ENCODE data around the gene SATB1.

The SATB1 gene

GRCh38 chr3:18372786-18373405 is 52.2 kb downstream of the SATB1 start:
- Histone ChIP-seq H3K27me3 (ENCODE audit: low read depth, low read length) (no peaks in the 10 kb centered on the region), H3K36me3 (ENCODE audit: control insufficient read depth in 1 of 2, insufficient read depth in 2 of 2, low read length in 2 of 2) (peaks cover 4 to 13% of the 10 kb centered on the region in 2 donors), H3K27ac (ENCODE audit: low read length) (no peak overlapping the region), H3K4me3 (ENCODE audit: low read depth in 1 of 2, low read length in 2 of 2) (no peak overlapping the region), H3K4me1 (ENCODE audit: control insufficient read depth in 1 of 2, insufficient read depth in 2 of 2, low read length in 2 of 2) (no peaks in the 10 kb centered on the region), H3K9me3 (ENCODE audit: control insufficient read depth in 1 of 2, low read length in 2 of 2) (no peaks in the 10 kb centered on the region)

- H3K9me3 ChIP-seq (ENCODE audit: control insufficient read depth in 1 of 2, low read length in 2 of 2): no peaks in the 10 kb centered on the region
- H3K4me3 ChIP-seq (ENCODE audit: low read depth in 1 of 2, low read length in 2 of 2): no peak overlapping the region
- H3K4me1 ChIP-seq (ENCODE audit: control insufficient read depth in 1 of 2, insufficient read depth in 2 of 2, low read length in 2 of 2): no peaks in the 10 kb centered on the region
- H3K36me3 ChIP-seq (ENCODE audit: control insufficient read depth in 1 of 2, insufficient read depth in 2 of 2, low read length in 2 of 2): peaks cover 10 to 18% of the 10 kb centered on the region in 2 donors
- no peak overlapping the region for H3K27ac ChIP-seq (ENCODE audit: low read length)
- H3K27me3 ChIP-seq (ENCODE audit: low read depth, low read length): no peaks in the 10 kb centered on the region
These were observed 54.5 kb downstream of the SATB1 start for GRCh38 chr3:18370672-18371071.

GRCh38 chr3:18369551-18370185 is 55.5 kb downstream of the SATB1 start:
- H3K27ac ChIP-seq (ENCODE audit: low read length): no peak overlapping the region
- no peak overlapping the region for H3K4me3 ChIP-seq (ENCODE audit: low read depth in 1 of 2, low read length in 2 of 2)
- no peaks in the 10 kb centered on the region for H3K9me3 ChIP-seq (ENCODE audit: control insufficient read depth in 1 of 2, low read length in 2 of 2)
- H3K27me3 ChIP-seq (ENCODE audit: low read depth, low read length): no peaks in the 10 kb centered on the region
- peaks cover 10 to 14% of the 10 kb centered on the region in 2 donors for H3K36me3 ChIP-seq (ENCODE audit: control insufficient read depth in 1 of 2, insufficient read depth in 2 of 2, low read length in 2 of 2)
- H3K4me1 ChIP-seq (ENCODE audit: control insufficient read depth in 1 of 2, insufficient read depth in 2 of 2, low read length in 2 of 2): no peaks in the 10 kb centered on the region

GRCh38 chr3:18366258-18366657 is 58.9 kb downstream of the SATB1 start:
- no peaks in the 10 kb centered on the region for H3K27me3 ChIP-seq (ENCODE audit: low read depth, low read length)
- H3K4me1 ChIP-seq (ENCODE audit: control insufficient read depth in 1 of 2, insufficient read depth in 2 of 2, low read length in 2 of 2): no peaks in the 10 kb centered on the region
- H3K9me3 ChIP-seq (ENCODE audit: control insufficient read depth in 1 of 2, low read length in 2 of 2): no peaks in the 10 kb centered on the region
- H3K27ac ChIP-seq (ENCODE audit: low read length): no peak overlapping the region
- H3K4me3 ChIP-seq (ENCODE audit: low read depth in 1 of 2, low read length in 2 of 2): no peak overlapping the region
- peaks cover 5 to 10% of the 10 kb centered on the region in 2 donors for H3K36me3 ChIP-seq (ENCODE audit: control insufficient read depth in 1 of 2, insufficient read depth in 2 of 2, low read length in 2 of 2)

- H3K4me1 ChIP-seq (ENCODE audit: control insufficient read depth in 1 of 2, insufficient read depth in 2 of 2, low read length in 2 of 2): no peaks in the 10 kb centered on the region
- no peak overlapping the region for H3K4me3 ChIP-seq (ENCODE audit: low read depth in 1 of 2, low read length in 2 of 2)
- H3K9me3 ChIP-seq (ENCODE audit: control insufficient read depth in 1 of 2, low read length in 2 of 2): no peaks in the 10 kb centered on the region
- no peak overlapping the region for H3K27ac ChIP-seq (ENCODE audit: low read length)
- H3K36me3 ChIP-seq (ENCODE audit: control insufficient read depth in 1 of 2, insufficient read depth in 2 of 2, low read length in 2 of 2): peaks cover 5 to 10% of the 10 kb centered on the region in 2 donors
- no peaks in the 10 kb centered on the region for H3K27me3 ChIP-seq (ENCODE audit: low read depth, low read length)
These were observed 61.8 kb downstream of the SATB1 start for GRCh38 chr3:18363338-18363737.

- Histone ChIP-seq H3K36me3 (ENCODE audit: control insufficient read depth in 1 of 2, insufficient read depth in 2 of 2, low read length in 2 of 2) (no peaks in the 10 kb centered on the region), H3K4me1 (ENCODE audit: control insufficient read depth in 1 of 2, insufficient read depth in 2 of 2, low read length in 2 of 2) (peaks cover 0 to 5% of the 10 kb centered on the region in 2 donors), H3K27me3 (ENCODE audit: low read depth, low read length) (no peaks in the 10 kb centered on the region), H3K9me3 (ENCODE audit: control insufficient read depth in 1 of 2, low read length in 2 of 2) (no peaks in the 10 kb centered on the region), H3K4me3 (ENCODE audit: low read depth in 1 of 2, low read length in 2 of 2) (no peak overlapping the region), H3K27ac (ENCODE audit: low read length) (no peak overlapping the region)
These were observed 67.4 kb downstream of the SATB1 start for GRCh38 chr3:18357747-18358146.

GRCh38 chr3:18355832-18356231 is 69.3 kb downstream of the SATB1 start:
- Histone ChIP-seq H3K4me1 (ENCODE audit: control insufficient read depth in 1 of 2, insufficient read depth in 2 of 2, low read length in 2 of 2) (peaks cover 0 to 5% of the 10 kb centered on the region in 2 donors), H3K36me3 (ENCODE audit: control insufficient read depth in 1 of 2, insufficient read depth in 2 of 2, low read length in 2 of 2) (peaks cover 7 to 14% of the 10 kb centered on the region in 2 donors), H3K27ac (ENCODE audit: low read length) (no peak overlapping the region)

GRCh38 chr3:18354701-18355100 is 70.4 kb downstream of the SATB1 start:
- Histone ChIP-seq H3K9me3 (ENCODE audit: control insufficient read depth in 1 of 2, low read length in 2 of 2) (no peaks in the 10 kb centered on the region), H3K4me3 (ENCODE audit: low read depth in 1 of 2, low read length in 2 of 2) (no peak overlapping the region), H3K4me1 (ENCODE audit: control insufficient read depth in 1 of 2, insufficient read depth in 2 of 2, low read length in 2 of 2) (peaks cover 0 to 5% of the 10 kb centered on the region in 2 donors), H3K27ac (ENCODE audit: low read length) (no peak overlapping the region), H3K36me3 (ENCODE audit: control insufficient read depth in 1 of 2, insufficient read depth in 2 of 2, low read length in 2 of 2) (peaks cover 7 to 25% of the 10 kb centered on the region in 2 donors), H3K27me3 (ENCODE audit: low read depth, low read length) (no peaks in the 10 kb centered on the region)

More at GRCh38 chr3:18355832-18356231, 69.3 kb downstream of the SATB1 start:
- H3K4me3 ChIP-seq (ENCODE audit: low read depth in 1 of 2, low read length in 2 of 2): no peak overlapping the region
- H3K27me3 ChIP-seq (ENCODE audit: low read depth, low read length): no peaks in the 10 kb centered on the region
- H3K9me3 ChIP-seq (ENCODE audit: control insufficient read depth in 1 of 2, low read length in 2 of 2): no peaks in the 10 kb centered on the region

- peaks cover 13 to 39% of the 10 kb centered on the region in 2 donors for H3K36me3 ChIP-seq (ENCODE audit: control insufficient read depth in 1 of 2, insufficient read depth in 2 of 2, low read length in 2 of 2)
- no peaks in the 10 kb centered on the region for H3K27me3 ChIP-seq (ENCODE audit: low read depth, low read length)
- H3K4me3 ChIP-seq (ENCODE audit: low read depth in 1 of 2, low read length in 2 of 2): no peak overlapping the region
- H3K27ac ChIP-seq (ENCODE audit: low read length): no peak overlapping the region
- no peaks in the 10 kb centered on the region for H3K9me3 ChIP-seq (ENCODE audit: control insufficient read depth in 1 of 2, low read length in 2 of 2)
- H3K4me1 ChIP-seq (ENCODE audit: control insufficient read depth in 1 of 2, insufficient read depth in 2 of 2, low read length in 2 of 2): no peaks in the 10 kb centered on the region
These were observed 73.1 kb downstream of the SATB1 start for GRCh38 chr3:18351823-18352744.

- H3K4me1 ChIP-seq (ENCODE audit: control insufficient read depth in 1 of 2, insufficient read depth in 2 of 2, low read length in 2 of 2): no peaks in the 10 kb centered on the region
- no peaks in the 10 kb centered on the region for H3K9me3 ChIP-seq (ENCODE audit: control insufficient read depth in 1 of 2, low read length in 2 of 2)
- H3K4me3 ChIP-seq (ENCODE audit: low read depth in 1 of 2, low read length in 2 of 2): no peak overlapping the region
- peaks cover 13 to 39% of the 10 kb centered on the region in 2 donors for H3K36me3 ChIP-seq (ENCODE audit: control insufficient read depth in 1 of 2, insufficient read depth in 2 of 2, low read length in 2 of 2)
- H3K27ac ChIP-seq (ENCODE audit: low read length): no peak overlapping the region
- no peaks in the 10 kb centered on the region for H3K27me3 ChIP-seq (ENCODE audit: low read depth, low read length)
These were observed 74.0 kb downstream of the SATB1 start for GRCh38 chr3:18351069-18351628.
